LHCN-M2 (cell line): ENCODE data around the gene TACC3. TPM values are rescaled to one million over a fixed set of nuclear protein-coding genes. Genes with fewer than 3 reads are reported as not detected.

ENCODE experiments used
- DNase-seq: peaks from one replicate; pipeline ENCODE4 v3.0.0-alpha.2; 2012; ENCODE audit warnings: low read depth
- total RNA-seq: library from RNA; depleted of rRNA; stranded (reverse); fragments of >200 nt; gene quantifications from 2 replicates; pipeline ENCODE4 v1.2.3, GENCODE V29; 2014

The TACC3 gene
- total RNA-seq, 1 experiment from 2014 or later, result 59.6 TPM

- DNase-seq, result no peak
Measured at GRCh38 chr4:1703867-1704266, 17.5 kb upstream of the TACC3 start.

DNA sequence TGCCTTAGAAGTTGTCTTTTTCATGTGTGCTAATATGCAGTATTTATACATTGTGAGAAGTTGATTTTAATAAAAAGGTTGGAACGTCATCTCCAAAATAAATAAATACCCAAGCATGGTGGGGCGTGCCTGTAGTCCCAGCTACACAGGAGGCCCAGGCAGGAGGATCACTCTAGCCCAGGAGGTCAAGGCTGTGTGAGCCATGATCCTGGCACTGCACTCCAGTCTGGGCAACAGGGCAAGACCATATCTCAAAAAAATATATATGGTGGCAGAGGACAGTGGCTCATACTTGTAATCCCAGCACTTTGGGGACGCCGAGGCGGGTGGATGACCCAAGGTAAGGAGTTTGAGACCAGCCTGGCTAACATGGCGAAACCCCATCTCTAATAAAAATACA, 15.6 kb upstream of the TACC3 start:
- no peak for DNase-seq

- no peak for DNase-seq
Measured at GRCh38 chr4:1706358-1706757, 15.0 kb upstream of the TACC3 start.

- DNase-seq, result no peak
Measured at GRCh38 chr4:1708581-1708980, 12.7 kb upstream of the TACC3 start.

GRCh38 chr4:1711055-1711570, 10.2 kb upstream of the TACC3 start:
- no peak for DNase-seq

DNA sequence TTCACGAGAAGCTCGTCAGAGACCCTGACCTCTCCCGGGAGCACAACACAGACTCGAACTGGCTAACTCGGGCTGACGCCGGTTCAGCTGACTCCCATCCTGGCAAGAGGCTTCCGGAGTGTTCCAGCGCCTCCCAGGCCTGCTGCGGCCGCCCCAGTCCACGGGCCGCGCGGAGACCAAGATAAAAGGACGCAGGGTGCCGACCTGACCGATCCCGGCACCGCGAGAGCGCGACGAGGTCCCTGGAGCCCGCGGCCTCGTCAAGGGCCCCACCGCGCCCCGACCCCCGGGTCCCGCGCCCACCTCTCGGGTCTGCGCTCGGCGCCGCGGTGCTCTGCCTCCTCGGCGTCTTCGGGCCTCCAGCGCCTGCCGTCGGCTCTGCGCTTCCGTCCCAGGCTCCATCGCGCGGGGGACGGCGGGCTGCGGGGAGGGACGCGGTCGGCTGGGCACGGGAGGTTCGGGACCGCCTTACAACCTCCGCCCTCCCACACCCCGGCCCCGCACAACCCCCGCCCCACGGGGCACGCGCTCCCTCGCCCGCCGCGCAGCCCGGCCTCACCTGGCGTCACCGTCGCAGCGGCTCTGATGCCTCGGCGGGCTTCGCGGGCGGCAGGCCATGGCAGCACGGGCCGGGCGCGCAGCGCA, 9.6 kb upstream of the TACC3 start:
- DNase-seq, result peak; percentile 61

- DNase-seq, result peak; percentile 87
Measured at GRCh38 chr4:1712216-1713002, 8.9 kb upstream of the TACC3 start, which contains the start of gene SLBP. SLBP (minus strand) TSS chr4:1712319; CDS start chr4:1712188, 131 bp downstream.

DNA sequence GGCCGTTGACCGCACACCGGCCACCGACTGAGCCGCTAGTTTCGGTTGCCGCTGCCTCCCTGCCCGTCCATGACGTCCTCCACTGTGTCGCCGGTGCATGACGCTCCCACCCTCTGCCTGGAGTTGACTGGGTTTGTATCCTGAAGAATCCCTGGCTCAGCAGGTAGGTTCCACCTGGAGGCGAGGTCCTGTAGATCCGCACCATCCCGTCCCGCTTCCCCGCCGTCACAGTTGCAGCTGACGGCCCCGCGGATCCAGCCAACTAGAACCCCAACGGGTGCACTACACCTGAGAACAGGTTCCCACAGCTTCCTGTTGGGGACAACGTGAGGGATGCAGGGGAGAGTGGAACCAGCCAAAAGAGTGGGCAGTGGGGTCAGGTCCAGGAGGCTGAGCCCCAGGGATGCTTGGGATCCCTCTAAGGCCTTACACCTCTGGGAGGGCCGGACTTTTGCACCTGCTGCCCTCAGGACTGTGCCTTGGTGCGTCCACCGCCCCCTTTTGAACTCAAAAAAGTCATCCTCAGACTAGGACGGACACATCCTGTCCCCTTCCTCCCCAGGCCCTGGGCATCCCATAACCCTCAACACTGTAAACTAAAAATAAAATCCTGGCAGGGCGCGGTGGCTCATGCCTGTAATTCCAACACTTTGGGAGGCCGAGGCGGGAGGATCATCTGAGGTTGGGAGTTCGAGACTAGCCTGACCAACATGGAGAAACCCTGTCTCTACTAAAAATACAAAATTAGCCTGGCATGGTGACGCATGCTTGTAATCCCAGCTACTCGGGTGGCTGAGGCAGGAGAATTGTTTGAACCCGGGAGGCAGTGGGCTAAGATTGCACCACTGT, 8.1 kb upstream of the TACC3 start:
- no peak for DNase-seq

DNA sequence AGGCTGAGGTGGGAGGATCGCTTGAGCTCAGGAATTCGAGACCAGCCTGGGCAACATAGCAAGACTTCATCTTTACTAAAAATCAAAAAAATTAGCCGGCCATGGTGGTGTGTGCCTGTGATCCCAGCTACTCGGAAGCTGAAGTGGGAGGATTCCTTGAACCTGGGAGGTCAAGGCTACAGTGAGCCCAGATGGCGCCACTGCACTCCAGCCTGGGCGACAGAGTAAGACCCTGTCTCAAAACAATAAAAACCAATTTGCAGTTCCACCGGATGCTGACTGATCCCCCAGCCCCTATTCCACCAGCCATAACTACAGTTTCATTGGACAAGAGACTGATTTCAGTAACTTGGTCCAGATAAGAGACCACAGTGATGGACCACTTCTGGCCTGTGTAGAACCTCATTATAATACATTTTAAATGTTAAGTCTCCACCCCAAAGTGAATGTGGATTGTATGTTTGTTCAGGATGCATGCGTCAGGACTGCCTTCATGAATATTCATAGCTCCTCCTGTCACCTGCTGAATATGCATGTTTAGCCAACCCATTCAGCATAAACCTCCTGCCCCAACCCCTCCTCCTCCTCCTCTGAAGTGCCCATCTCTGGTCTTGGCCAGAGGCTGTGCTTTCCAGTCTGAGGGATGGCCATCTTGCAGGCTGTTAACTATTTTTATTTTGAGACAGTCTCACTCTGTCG, 6.9 kb upstream of the TACC3 start:
- no peak for DNase-seq

DNA sequence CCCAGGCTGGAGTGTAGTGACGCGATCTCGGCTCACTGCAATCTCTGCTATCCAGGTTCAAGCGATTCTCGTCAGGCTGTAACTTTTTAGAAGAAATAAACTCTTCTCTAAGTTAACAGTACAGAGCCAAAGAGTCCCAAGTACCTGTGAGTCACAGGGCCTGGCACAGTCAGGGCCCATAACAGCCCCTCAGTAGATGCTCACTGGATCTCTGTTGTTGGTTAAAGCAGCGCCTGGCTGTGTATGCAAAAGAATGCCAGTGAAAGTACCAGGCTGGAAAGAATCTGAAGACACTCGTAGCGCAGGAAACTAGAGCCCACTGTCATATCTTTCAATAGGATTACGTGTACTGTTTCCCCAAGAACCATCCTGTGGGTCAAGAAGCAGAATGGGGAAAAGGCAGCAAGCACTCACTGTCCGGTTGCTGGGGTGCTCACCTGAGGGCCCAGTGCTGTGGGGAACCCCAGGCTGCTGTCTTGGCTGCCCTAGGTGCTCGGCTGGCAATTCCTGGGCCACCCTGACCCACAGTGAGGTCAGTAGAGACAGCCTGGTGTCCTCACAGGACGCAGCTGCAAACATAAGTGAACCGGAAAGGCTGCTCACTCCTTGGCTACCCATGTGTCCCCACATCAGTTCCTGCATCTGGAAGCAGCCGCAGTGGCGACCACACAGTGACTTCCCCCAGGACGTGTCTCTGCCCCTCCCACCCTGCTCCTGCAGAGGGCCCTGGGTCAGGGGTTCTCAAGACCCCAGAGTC, 6.1 kb upstream of the TACC3 start:
- DNase-seq, result no peak

DNA sequence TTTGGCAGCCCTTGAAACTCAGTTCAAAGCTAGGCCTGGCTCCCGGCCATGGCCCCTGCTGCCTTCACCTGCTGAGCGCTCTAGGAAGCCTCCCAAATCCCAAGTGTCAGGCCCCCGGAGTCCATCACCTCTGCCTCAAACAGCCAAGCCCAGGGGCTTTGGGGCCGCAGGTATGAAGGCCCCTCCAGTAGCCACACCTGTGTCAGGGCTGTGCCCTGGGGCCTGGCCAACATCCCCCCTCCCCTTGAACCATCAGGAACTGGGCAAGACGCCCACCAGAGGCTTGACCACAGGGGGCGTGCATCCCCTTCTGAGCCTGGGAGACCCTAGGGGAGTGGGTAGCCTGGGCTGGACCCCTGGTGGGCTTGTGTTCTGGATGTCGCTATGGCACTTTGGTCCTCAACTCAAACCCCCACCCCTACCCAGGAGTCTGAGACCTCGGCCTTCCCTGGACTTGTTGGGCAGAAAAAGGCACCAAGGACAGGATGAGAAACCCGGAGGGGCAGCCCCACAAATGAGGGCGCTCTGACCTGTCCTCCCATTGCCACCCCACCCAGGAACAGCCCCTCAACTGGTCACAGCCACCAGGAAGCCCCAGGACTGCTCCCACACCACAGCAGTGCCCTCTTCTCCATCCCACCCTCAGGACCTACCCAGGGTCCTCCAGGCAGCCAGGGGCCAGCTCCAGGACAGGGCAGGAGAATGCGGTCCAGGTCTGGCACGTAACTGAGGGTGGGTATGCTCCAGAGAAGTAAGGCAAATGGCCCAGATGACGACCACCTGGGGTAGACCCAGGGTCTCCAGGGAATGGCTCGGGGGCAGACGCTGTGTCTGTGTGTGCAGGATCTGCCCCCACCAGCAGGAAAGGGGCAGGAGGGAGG, 5.0 kb upstream of the TACC3 start:
- DNase-seq, result no peak

GRCh38 chr4:1717129-1718094, 3.9 kb upstream of the TACC3 start:
- DNase-seq, result no peak

GRCh38 chr4:1718095-1718850, 3.0 kb upstream of the TACC3 start:
- DNase-seq, result no peak

- peak; percentile 36 for DNase-seq
Measured at GRCh38 chr4:1720163-1720983, 948 bp upstream of the TACC3 start.

GRCh38 chr4:1721666-1722550, 587 bp downstream of the TACC3 start:
- DNase-seq, result no peak
